LHCN-M2 (cell line): ENCODE data around the gene SLC35E1. TPM values are rescaled to one million over a fixed set of nuclear protein-coding genes. Genes with fewer than 3 reads are reported as not detected.

Experiments used
- total RNA-seq: library from RNA; depleted of rRNA; stranded (reverse); fragments of >200 nt; gene quantifications from 2 replicates; pipeline ENCODE4 v1.2.3, GENCODE V29; 2014; rRNA removed

SLC35E1 gene
- total RNA-seq, 1 experiment from 2014 or later, result 34.3 TPM

Other genes starting within 250 kb of the SLC35E1 start
- gene KLF2, start 247.6 kb downstream of the SLC35E1 start, total RNA-seq, result 2.8 and 5.2 TPM in 2 replicates
- gene EPS15L1, start 100.4 kb downstream of the SLC35E1 start, total RNA-seq, result 9.3 and 10.8 TPM in 2 replicates
- gene CALR3, start 76.2 kb downstream of the SLC35E1 start, total RNA-seq, result 0.13 TPM in 1 of 2 replicates, not detected in the other
- 2.4 and 3.8 TPM in 2 replicates for gene C19orf44, start 76.0 kb downstream of the SLC35E1 start, total RNA-seq
- 5.8 and 6.5 TPM in 2 replicates for gene CHERP, start 30.0 kb downstream of the SLC35E1 start, total RNA-seq
- gene MED26, start 55.8 kb upstream of the SLC35E1 start, total RNA-seq, result 7.4 and 8.9 TPM in 2 replicates
- gene SMIM7, start 87.7 kb upstream of the SLC35E1 start, total RNA-seq, result 97.1 and 97.3 TPM in 2 replicates
- gene TMEM38A, start 88.7 kb upstream of the SLC35E1 start, total RNA-seq, result 2.9 and 3.2 TPM in 2 replicates
- not detected in 2 replicates for gene NWD1, start 147.4 kb upstream of the SLC35E1 start, total RNA-seq